Uterus (tissue), 2 donors: Measurements from ENCODE around the gene DAB2IP.

Experiments used
- CTCF ChIP-seq, 4 experiments: fragments of 200-600 bp in 2 of 4; fragments of 450-650 bp in 2 of 4; sonication (generic) in 2 of 4; IDR thresholded peaks; one replicate each; pipeline ENCODE4 v1.5.1; 2016 to 2019; ENCODE audit warnings: antibody characterized with exemption in 4 of 4, mild to moderate bottlenecking in 2 of 4, moderate library complexity in 1 of 4
- POLR2A ChIP-seq, 2 donors: fragments of 450-650 bp; IDR thresholded peaks; one replicate each; pipeline ENCODE4 v1.6.1; 2016; ENCODE audit warnings: antibody characterized with exemption in 2 of 2, mild to moderate bottlenecking in 1 of 2, moderate library complexity in 1 of 2

GRCh38 chr9:121640491-121641223 lies 10.8 kb upstream of the DAB2IP start:
- TF ChIP-seq POLR2A (IDR thresholded peaks at IDR 0.05) (no peak), CTCF (IDR thresholded peaks at IDR 0.05) (no peak)
